Prostate gland (tissue), 2 donors: ENCODE measurements around the gene ZNF503.

Experiments used
- CTCF ChIP-seq, 4 experiments: fragments of 200-600 bp in 2 of 4; fragments of 450-650 bp in 2 of 4; sonication (generic) in 2 of 4; IDR thresholded peaks; 1 replicate in 3 of 4; 2 replicates in 1 of 4; pipeline ENCODE4 v1.5.1; 2016 to 2019; ENCODE audit warnings: antibody characterized with exemption in 4 of 4, mild to moderate bottlenecking in 2 of 4, moderate library complexity in 2 of 4
- POLR2A ChIP-seq: fragments of 450-650 bp; IDR thresholded peaks from one replicate; pipeline ENCODE4 v1.6.1; 2016; ENCODE audit warnings: antibody characterized with exemption, mild to moderate bottlenecking

DNA sequence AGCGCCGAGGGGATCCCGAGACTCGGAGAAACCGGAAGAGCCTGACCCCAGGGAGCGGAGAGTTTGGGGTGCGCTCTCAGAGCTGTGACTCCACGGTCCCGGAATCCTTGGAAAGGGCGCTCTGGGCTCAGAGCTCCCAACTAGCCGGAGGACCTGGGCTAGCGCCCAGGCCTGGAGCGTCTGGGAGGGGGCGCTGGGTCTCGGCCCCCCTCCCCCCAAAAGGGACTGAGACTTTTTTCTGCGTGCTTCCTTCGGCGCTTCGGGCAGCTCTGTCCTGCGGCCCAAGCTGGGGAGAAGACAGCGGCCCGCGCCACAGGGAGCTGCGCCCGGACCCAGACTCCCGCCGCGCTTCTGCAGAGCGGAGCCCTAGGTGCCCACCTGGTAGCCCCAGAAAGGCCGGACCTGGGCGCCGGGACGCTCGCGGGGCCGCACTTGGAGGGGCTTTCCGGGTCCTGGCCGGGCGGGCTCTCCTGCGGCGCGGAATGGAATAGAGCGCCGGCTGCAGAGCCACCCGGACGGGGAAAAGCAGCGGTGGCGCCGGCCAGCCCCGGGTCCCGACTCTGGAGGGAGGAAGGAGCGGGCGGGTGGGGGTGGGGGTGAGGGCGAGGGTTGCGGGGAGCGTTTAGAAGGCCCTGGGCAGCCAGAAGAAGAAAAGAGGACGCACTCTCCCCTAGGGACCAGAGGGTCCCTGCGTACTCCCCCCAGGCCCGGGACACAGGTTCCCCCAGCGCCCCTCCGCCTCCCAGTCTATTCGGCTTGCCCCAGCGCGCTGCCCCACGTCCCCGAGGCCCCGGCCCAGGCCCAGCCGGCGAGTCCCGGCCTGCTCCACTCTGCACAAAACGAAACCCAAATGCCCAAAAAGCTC is 4.7 kb downstream of the ZNF503 start:
- no peak for TF ChIP-seq POLR2A
- no peak for TF ChIP-seq CTCF (IDR thresholded peaks at IDR 0.05)
